BJ (cell line): Measurements from ENCODE around the gene PPP1R9A. TPM values are rescaled to one million over a fixed set of nuclear protein-coding genes. Genes with fewer than 3 reads are reported as not detected.

Source experiments
- CTCF ChIA-PET: fragments of 350-600 bp; formaldehyde crosslinking; extraction: SDS; loops from one replicate; lab custom pipeline; 2021; ENCODE audit warnings: antibody characterized with exemption, inconsistent platforms; lab: Yijun Ruan, JAX
- POLR2A ChIA-PET: fragments of 300-600 bp; sonication (Branson Sonifier 250); formaldehyde crosslinking; extraction: SDS; loops from one replicate; lab custom pipeline; 2021; ENCODE audit warnings: antibody characterized with exemption; lab: Charles Lee
- DNase-seq: peaks from one replicate; pipeline ENCODE4 v3.0.0-alpha.2; 2011; ENCODE audit warnings: low read depth
- H3K27me3 ChIP-seq: 2 replicates; pipeline ENCODE4 v1.6.0; 2011; ENCODE audit warnings: low read length; ENCODE audit not compliant: control insufficient read depth, insufficient read depth
- H3K36me3 ChIP-seq: 2 replicates; pipeline ENCODE4 v1.5.1; 2011; ENCODE audit warnings: low read length; ENCODE audit not compliant: control insufficient read depth, insufficient read depth
- H3K4me3 ChIP-seq: 2 replicates; pipeline ENCODE4 v1.5.1; 2011; ENCODE audit warnings: low read depth, mild to moderate bottlenecking, control low read depth, low read length
- polyA plus RNA-seq: library from polyadenylated mRNA; depleted of rRNA; stranded (reverse); fragments of >200 nt; gene quantifications from 2 replicates; pipeline ENCODE4 v1.2.3, GENCODE V29; 2011
- TF ChIP-seq, protein P1 (sequence below): IDR thresholded peaks from 2 replicates; pipeline ENCODE4 v1.5.1; 2011; ENCODE audit warnings: low read depth, mild to moderate bottlenecking, control low read depth, inconsistent platforms, low read length, moderate library complexity; ENCODE audit not compliant: insufficient read depth

PPP1R9A gene
- polyA plus RNA-seq, 1 experiment: 0.09 TPM

DNA sequence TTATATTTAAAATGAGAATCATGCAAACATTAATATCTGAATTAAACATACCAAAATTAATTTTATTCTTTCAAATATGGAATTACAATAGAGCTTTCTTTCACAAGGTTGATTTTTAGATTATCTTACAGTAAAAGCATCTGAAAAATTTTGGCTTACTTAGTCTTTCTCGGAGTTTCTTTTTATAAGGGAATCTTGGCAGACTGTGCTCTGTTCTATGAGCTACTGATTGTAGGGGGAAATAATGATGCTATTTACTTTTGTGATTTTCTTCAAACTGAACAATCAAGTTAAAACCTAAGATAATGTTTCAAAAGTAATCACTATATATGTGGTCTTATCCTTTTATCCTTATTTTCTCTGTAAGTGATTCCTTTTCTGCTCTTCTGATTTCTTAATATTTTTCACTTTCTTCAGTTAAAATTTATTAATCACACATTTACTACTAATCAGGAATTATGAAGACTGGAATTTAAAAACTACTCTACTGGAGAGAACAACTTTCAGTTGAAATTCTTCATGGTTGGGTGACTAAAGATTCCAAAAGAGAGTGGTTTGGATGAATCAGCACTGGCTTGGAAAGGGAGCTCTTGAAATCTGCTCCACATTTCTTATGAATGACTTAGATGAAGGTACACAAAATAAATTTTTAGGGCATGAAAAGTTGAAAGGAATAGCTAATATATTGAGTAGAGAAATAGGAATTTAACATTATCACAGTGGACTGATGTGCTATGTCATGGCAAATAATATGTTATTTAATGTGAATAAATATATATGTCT lies 103.9 kb downstream of the PPP1R9A start:
- Histone ChIP-seq H3K36me3 (no peaks in the 10 kb centered on the region), H3K27me3 (no peaks in the 10 kb centered on the region), H3K4me3 (no peak overlapping the region)
- ChIA-PET CTCF (interaction anchor here (1.0 kb wide), 1 partner anchor 79 kb away, joined by 3 read pairs; no protein-coding TSS in a partner anchor), POLR2A (no interaction called here)
- TF ChIP-seq, protein P1, sequence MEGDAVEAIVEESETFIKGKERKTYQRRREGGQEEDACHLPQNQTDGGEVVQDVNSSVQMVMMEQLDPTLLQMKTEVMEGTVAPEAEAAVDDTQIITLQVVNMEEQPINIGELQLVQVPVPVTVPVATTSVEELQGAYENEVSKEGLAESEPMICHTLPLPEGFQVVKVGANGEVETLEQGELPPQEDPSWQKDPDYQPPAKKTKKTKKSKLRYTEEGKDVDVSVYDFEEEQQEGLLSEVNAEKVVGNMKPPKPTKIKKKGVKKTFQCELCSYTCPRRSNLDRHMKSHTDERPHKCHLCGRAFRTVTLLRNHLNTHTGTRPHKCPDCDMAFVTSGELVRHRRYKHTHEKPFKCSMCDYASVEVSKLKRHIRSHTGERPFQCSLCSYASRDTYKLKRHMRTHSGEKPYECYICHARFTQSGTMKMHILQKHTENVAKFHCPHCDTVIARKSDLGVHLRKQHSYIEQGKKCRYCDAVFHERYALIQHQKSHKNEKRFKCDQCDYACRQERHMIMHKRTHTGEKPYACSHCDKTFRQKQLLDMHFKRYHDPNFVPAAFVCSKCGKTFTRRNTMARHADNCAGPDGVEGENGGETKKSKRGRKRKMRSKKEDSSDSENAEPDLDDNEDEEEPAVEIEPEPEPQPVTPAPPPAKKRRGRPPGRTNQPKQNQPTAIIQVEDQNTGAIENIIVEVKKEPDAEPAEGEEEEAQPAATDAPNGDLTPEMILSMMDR: no peak
- peak; percentile 44 for DNase-seq

DNA sequence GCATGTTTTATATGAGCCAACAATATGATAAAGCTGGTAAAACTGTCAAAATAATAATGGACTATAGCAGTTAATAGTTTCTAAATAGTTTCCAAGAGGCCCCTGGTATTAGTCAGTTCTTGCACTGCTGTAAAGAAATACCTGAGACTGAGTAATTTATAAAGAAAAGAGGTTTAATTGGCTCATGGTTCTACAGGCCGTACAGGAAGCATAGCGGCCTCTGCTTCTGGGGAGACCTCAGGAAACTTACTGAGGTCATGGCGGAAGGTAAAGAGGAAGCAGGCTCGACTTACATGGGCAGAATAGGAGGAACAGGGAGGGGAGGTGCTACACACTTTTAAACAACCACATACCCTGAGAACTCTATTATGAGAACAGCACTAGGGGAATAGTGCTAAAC lies 104.6 kb downstream of the PPP1R9A start:
- DNase-seq: no peak
- TF ChIP-seq, protein P1: no peak
- CTCF ChIA-PET: no interaction called here

DNA sequence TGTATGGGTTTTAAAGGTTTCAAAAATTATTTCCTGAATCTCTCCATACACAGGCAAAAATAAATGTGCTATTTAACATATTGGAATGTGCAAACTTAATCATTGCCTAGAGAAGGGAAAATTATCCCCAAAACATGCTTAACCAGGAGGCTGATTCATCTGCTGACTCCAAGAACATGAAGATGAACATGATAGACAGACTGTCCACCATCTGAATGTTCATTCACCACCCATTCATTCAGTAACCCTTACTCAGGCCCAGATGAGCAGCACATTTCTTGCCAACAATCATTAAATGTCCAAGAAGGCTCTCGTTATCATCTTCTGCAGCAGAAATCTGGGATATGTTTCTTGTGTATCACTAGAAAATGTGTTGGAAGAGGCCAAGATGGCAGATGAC lies 110.6 kb downstream of the PPP1R9A start:
- TF ChIP-seq, protein P1: no peak
- ChIA-PET CTCF (no interaction called here), POLR2A (no interaction called here)
- no peak for DNase-seq
- Histone ChIP-seq H3K4me3 (no peak overlapping the region), H3K27me3 (no peaks in the 10 kb centered on the region), H3K36me3 (no peaks in the 10 kb centered on the region)

More for the DNA sequence above, 104.6 kb downstream of the PPP1R9A start:
- POLR2A ChIA-PET: no interaction called here
- Histone ChIP-seq H3K36me3 (no peaks in the 10 kb centered on the region), H3K4me3 (no peak overlapping the region), H3K27me3 (no peaks in the 10 kb centered on the region)

DNA sequence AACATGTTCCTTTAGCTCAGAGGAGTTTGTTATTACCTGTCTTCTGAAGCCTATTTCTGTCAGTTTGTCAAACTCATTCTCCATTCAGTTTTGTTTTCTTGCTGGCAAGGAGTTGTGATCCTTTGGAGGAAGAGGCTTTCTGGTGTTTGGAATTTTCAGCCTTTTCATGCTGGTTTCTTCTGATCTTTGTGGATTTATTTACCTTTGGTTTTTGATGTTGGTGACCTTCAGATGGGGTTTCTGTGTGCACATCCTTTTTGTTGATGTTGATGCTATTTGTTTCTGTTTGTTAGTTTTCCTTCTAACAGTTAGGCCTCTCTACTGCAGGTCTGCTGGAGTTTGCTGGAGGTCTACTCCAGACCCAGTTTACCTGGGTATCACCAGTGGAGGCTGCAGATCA lies 118.6 kb downstream of the PPP1R9A start:
- Histone ChIP-seq H3K4me3 (no peak overlapping the region), H3K27me3 (no peaks in the 10 kb centered on the region), H3K36me3 (no peaks in the 10 kb centered on the region)
- CTCF ChIA-PET: no interaction called here
- POLR2A ChIA-PET: no interaction called here
- TF ChIP-seq, protein P1: no peak
- DNase-seq: no peak

DNA sequence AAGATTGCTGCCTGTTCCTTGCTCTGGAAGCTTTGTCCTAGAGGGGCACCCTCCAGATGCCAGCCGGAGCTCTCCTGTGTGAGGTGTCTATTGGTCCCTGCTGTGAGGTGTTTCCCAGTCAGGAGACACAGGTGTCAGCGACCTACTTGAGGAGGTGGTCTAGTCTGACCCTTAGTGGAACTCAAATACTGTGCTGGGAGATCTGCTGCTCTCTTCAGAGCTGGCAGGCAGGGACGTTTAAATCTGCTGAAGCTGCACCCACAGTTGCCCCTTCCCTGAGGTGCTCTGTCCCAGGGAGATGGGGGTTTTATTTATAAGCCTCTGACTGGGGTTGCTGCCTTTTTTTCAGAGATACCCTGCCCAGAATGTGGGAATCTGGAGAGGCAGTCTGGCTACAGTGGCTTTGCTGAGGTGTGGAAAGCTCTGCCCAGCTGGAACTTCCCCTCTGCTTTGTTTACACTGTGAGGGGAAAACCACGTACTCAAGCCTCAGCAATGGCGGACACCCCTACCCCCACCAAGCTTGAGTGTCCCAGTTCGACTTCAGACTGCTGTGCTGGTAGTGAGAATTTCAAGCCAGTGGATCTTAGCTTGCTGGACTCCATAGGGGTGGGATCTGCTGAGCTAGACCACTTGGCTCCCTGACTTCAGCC lies 119.2 kb downstream of the PPP1R9A start:
- no peaks in the 10 kb centered on the region for H3K36me3 ChIP-seq
- ChIA-PET CTCF (no interaction called here), POLR2A (no interaction called here)
- H3K27me3 ChIP-seq: no peaks in the 10 kb centered on the region
- H3K4me3 ChIP-seq: no peak overlapping the region
- DNase-seq: no peak
- TF ChIP-seq, protein P1: no peak
